HG02571 (cell line): ENCODE data around the gene CCR5AS.

Source experiments
- ATAC-seq: cut with Tn5 transposase; IDR thresholded peaks from one replicate; pipeline ENCODE4 v1.9.1; 2021; ENCODE audit warnings: mild to moderate bottlenecking, moderate library complexity; ENCODE audit not compliant: unreplicated experiment

Gene CCR5AS

GRCh38 chr3:46321461-46322104, 85.3 kb downstream of the CCR5AS start:
- ATAC-seq = no peak

- ATAC-seq = no peak
Measured at GRCh38 chr3:46318207-46318927, 88.5 kb downstream of the CCR5AS start.

GRCh38 chr3:46316206-46316605, 90.7 kb downstream of the CCR5AS start:
- no peak for ATAC-seq

- ATAC-seq = no peak
Measured at GRCh38 chr3:46314517-46314916, 92.3 kb downstream of the CCR5AS start.
